IPS-NIHi7 (cell line): Measurements from ENCODE around the gene KCNG3.

Experiments
- DNase-seq: peaks from one replicate; pipeline ENCODE4 v3.0.0; 2012; ENCODE audit warnings: mixed read lengths; ENCODE audit errors: extremely low spot score

The KCNG3 gene

GRCh38 chr2:42486145-42486906 is 7.5 kb downstream of the KCNG3 start:
- no peak for DNase-seq

DNA sequence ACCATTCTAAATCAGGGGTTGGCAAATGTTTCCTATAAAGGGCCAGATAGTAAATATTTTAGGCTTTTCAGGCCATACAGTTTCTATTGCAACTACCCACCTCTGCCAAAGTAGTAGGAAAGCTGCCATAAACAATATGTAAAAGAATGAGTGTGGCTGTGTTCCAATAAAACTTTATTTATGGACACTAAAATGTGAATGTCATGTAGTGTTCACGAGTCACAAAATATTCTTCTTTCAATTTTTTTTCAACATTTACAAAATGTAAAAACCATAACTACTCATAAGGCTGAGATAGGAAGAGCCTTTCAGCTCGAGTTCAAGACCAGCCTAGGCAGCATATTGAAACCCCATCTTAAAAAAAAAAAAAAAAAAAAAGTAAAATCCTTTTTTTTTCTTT is 13.4 kb downstream of the KCNG3 start:
- DNase-seq, result no peak

- DNase-seq, result no peak
Measured at GRCh38 chr2:42474765-42475454, 18.9 kb downstream of the KCNG3 start.

DNA sequence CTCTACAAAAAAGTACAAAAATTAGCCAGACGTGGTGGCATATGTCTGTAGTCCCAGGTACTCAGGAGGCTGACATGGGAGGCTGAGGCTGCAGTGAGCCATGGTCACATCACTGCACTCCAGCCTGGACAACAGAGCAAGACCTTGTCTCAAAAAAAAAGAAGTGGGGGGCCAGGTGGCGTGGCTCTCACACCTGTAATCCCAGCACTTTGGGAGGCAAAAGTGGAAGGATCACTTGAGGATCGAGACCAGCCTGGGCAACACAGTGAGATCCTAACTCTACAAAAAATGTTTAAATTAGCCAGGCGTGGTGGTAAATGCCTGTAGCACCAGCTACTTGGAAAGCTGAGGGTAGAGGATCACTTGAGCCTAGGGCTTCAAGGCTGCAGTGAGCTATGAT is 23.1 kb downstream of the KCNG3 start:
- no peak for DNase-seq

DNA sequence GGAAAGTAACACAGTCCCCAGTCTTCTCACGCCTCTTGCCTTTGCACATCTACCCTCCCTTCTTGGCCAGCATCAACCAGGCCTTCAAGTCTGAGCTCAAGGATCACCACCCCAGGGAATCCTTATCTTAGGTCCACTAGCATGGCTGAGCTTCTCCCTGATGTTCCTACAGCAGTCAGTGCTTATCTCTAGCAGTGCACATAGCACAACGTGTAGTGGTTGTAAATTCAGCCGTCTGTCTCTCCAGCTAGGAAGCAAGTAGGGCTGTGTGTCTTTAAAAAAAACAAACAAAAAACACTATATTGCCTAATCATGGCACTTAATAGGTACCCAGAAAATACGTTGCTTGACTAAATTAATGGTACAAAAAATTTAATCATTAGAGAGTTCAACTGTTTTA is 29.2 kb downstream of the KCNG3 start:
- DNase-seq, result no peak

DNA sequence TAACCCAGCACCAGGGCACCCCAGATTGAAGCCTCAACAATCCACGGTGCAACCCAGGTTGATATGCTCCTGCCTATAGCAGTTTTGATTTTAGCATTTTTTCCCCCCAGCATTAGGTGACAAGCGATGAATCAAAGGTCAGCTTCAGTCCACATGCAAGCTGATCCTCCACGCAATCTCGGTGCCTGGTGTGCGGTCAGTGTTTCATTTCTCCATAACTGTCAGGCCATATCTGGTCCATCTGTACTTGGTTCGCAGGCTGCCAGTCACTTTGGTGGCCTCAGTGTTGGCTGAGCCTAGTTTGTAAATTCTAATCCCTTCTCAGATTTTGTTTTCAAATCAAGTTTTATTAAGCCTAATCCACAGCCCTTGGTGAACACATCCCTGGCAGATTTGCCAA is 30.2 kb downstream of the KCNG3 start:
- no peak for DNase-seq

DNA sequence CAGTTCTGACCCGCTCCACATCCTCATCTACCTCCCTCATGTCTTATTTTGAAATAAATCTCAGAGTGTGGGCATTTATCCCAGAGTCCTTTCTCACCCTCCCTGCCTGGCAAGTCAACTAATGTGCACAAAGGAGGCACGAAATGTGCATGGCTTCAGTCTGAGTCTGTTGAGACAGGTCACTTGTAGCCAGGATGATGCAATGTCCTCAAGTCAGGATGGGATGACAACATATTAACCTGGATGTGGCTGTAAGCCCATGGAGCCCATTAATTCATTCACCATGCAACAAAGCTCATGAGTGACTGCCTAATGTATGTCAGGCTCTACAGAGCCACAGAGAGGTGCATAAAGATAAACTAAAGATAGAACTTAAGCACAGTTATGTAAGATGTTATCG is 34.5 kb downstream of the KCNG3 start:
- DNase-seq, result no peak

DNA sequence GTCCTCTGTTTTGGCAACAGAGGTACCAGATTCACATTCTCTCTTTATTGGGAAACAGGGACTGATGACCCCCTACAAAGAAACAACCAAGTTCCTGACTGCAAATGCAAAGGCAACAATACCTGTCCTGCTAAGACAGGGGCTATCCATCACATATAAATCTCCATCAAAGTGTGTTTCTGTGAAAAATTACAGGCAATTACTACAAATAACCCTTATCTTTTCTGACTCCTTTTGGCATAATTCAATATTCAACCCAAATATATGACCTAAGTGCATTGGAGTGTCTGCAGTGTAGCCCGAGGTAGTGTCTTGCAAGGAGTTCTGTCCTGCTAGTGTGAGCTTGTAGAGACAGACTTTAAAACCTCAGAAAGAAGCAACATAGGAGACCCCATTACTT is 35.4 kb downstream of the KCNG3 start:
- no peak for DNase-seq

DNA sequence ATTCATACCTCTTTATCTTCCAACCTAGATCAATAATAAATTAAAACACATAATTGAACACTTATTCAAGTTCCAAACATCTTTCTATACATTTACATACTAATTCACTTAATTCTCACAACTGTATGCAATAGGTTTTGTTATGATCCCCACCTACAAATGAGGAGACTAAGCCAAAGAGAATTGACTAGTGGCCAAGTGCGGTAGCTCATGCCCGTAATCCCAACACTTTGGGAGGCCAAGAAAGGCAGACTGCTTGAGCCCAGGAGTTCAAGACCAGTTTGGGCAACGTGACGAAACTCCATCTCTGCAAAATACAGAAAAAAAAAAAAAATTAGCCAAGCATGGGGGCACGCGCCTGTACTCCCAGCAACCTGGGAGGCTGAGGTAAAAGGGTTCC is 36.8 kb downstream of the KCNG3 start:
- no peak for DNase-seq

DNA sequence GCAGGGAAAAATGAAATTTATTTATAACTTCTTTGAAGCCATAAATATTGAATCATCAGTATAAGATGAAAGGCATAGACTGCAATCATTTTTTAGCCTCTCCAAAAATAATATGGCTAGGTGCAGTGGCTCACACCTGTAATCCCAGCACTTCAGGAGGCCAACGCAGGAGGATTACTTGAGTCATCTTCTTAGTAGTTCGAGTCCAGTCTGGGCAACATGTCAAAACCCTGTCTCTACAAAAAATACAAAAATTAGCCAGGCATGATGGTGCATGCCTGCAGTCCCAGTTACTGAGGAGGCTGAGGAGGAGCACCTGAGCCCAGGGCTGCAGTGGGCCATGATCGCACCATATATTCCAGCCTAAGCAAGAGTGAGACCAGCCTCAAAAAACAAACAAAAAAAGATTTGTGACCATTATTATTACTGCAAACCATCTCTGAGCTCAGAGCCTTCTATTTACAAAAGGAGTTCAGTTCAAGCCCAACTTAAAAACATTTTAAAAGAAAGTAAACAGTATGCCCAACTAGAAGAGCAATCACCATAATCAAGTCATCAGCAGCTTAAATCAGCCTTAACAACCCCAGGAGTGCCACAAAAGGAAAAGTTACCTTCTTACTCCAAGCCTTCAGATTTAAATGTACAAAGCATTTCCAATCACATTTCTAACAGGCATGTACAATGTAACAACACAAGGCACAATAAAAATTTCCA is 37.5 kb downstream of the KCNG3 start:
- DNase-seq, result no peak

DNA sequence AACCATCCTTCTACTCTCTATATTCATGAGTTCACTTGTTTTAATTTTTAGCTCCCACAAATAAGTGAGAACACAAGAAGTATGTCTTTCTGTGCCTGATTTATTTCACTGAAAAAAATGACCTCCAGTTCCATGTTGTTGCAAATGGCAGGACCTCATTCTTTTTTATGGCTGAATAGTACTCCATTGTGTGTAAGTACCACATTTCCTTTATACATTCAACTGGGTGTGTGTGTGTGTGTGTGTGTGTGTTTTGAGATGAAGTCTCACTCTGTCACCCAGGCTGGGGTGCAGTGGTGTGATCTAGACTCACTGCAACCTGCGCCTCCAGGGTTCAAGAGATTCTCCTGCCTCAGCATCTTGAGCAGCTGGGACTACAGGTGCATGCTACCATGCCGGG is 41.2 kb downstream of the KCNG3 start:
- no peak for DNase-seq

- no peak for DNase-seq
Measured at GRCh38 chr2:42450136-42450535, 43.6 kb downstream of the KCNG3 start.

DNA sequence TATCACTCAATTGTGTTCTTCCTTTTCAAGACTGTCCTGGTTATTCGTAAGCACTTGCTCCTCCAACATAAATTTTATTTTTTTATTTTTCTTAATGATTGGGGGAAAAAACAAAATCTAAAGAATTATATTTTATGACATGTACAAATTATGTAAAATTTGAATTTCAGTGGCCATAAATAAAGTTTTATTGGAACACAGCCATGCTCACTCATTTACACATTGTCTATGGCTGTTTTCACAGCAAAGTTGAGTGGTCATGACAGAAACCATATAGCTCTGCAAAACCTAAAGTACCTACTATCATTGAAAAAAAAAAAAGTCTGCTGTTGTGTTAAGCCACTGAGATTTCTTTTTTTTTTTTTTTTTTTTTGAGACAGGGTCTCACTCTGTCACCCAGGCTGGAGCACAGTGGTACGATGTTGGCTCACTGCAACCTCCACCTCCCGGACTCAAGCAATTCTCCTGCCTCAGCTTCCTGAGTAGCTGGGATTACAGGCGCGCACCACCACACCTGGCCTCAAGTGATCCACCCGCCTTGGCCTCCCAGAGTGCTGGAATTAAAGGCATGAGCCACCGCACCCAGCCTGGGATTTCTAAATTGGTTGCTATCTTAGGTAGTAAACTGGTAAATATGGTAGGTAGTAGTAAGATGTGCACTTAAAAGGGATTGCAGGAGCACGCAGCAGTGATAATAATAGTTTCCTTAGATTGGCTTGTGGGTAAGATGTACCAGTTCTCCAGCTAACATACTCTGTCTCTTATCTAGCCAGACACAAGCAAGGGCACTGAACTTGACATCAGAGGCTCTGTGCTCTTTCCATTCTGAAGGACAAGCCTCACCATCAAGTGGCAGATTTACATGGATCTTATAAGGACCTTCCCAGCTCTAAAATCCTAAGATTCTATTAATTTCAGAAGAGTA is 44.4 kb downstream of the KCNG3 start:
- no peak for DNase-seq

DNA sequence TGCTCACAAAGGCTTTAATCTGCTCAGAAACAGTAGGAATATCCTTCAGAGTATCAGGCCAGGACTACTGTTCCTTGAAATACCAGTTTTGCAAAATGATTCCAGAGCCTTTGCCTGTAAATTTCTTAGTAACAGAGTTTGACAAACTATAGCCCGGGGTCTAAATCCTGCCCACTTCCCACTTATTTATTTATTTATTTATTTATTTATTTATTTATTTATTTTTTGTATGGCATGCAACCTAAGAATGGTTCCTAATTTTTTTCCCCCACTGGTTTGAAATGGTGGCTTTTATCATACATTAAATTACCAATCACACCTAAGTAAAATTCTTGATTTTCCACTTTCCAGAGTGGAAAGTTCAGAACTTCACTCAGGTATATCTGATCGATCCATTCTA is 45.6 kb downstream of the KCNG3 start:
- DNase-seq, result no peak

DNA sequence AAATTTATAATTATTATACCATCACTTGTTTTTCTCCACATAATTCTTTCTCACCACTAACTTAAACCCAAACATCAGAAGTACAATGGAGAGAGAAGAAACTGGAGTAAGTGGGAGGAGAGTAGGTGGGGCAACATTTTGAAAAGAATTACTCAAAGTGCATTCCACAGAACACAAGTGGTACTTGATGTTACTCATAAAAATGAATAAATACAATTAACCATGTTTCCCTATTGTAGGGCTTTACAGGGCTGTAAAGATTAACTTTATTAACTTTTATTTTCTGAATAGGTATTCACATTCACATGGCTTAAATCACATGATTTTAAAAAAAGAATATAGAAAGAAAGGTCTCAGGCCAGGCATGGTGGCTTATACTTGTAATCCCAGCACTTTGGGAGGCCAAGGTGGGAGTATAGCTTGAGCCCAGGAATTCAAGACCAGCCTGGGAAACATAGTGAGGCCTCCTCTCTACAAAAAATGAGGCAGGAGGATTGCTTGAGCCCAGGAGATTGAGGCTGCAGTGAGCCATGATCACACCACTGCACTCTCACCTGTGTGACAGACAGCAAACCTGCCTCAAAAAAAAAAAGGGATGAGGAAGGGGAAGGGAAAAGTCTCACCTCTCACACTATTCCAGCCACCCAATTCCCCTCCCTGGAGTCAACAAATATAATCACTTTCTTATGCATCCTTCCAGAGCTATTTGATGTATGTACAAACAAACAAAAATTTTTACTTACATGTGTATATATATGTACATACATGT is 47.1 kb downstream of the KCNG3 start:
- no peak for DNase-seq

DNA sequence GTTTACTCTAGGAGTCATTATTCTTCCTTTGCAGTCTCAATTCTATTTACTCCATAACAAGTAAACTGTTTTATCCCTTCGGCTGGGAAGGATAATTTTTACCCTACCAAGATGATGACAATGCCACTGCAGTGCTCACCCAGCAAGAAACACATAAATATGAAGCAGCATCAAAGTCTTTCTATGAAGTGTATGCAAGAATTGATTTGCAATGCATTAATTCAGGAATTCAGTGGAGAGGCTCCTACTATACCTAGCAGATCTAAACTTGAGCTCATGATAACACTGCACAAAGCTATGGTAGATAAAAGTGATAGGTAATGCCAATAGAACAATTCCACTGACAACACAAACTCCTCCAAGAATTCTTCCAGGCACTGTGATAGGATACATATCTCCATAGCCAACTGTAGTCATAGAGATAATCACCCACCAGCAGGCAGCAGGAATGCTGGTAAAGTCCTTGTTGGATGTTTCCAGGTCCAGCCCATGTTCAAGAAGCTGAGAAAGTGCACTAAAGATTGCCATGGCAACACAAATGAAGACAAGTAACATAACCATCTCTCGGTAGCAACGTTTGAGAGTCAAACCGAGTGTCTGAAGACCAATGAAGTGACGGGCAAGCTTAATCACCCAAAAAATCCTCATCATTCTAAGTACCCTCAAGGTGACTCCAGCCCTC is 49.9 kb downstream of the KCNG3 start:
- no peak for DNase-seq

- no peak for DNase-seq
Measured at GRCh38 chr2:42442774-42443173, 51.0 kb downstream of the KCNG3 start.

GRCh38 chr2:42438685-42439084 is 55.1 kb downstream of the KCNG3 start:
- no peak for DNase-seq

DNA sequence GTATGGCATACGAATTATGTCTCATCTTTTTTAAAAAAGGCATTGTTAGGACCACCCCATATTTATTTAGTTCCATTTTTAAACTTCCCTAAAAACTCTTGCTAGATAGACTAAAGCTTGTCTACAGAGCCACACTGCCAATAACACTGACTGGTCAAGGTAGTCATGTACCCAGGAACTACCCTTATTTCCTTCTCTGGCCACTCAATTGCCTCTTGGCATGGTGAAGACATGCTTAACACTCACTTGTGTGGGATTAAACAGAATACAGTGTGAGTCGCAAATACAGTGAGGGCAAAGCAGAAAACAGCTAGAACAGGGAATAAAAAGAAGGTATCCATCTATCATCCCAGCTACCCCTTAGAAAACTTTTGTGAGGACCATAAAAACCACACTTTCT is 57.4 kb downstream of the KCNG3 start:
- DNase-seq, result no peak

DNA sequence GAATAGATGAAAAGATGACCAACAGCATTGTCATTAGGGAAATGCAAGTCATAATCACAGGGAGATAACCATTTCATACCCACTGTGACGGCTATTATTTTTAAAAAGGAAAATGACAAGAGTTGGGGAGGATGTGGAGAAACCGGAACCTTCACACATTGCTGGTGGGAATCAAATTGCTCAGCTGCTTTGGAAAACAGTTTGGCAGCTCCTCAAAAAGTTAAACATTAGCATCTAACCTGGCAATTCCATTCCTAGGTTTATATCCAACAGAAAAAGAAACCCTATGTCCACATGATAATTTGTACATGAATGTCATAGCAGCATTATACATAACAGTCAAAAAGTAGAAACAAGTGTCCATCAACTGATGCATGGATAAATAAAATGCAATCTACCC is 58.2 kb downstream of the KCNG3 start:
- no peak for DNase-seq

DNA sequence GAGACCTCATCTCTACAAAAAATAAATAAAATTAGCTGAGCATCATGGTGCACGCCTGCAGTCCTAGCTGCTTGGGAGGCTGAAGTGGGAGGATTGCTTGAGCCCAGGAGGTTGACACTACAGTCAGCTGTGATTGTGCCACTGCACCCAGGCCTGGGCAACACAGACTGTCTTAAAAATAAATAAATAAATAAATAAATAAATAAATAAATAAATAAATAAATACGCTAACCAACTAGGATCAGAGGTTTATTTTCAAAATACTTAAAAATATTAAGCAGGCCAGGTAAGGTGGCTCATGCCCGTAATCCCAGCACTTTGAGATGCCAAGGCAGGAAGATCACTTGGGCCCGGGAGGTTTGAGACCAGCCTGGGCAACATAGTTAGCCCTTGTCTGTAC is 63.6 kb downstream of the KCNG3 start:
- no peak for DNase-seq
